RWPE1 (cell line): ENCODE results near the gene CNTN5.

Experiments used
- CTCF ChIA-PET: fragments of 350-600 bp; sonication (Branson Sonifier 250); formaldehyde crosslinking; extraction: SDS; loops from one replicate; lab custom pipeline; 2021; lab: Yijun Ruan, JAX
- POLR2A ChIA-PET: fragments of 400-600 bp; formaldehyde crosslinking; extraction: SDS; loops from one replicate; lab custom pipeline; 2020; ENCODE audit warnings: antibody characterized with exemption; ENCODE audit not compliant: low non-redundant PET; lab: Yijun Ruan, JAX
- DNase-seq: peaks from one replicate; pipeline ENCODE4 v3.0.0; 2012; ENCODE audit warnings: low spot score
- H3K27ac ChIP-seq: fragments of 450-650 bp; 2 replicates; pipeline ENCODE4 v1.5.1; 2017
- CTCF ChIP-seq: fragments of 450-650 bp; conservative IDR thresholded peaks from 2 replicates; pipeline ENCODE4 v1.5.1; 2017; ENCODE audit warnings: low read depth, mild to moderate bottlenecking

The CNTN5 gene

DNA sequence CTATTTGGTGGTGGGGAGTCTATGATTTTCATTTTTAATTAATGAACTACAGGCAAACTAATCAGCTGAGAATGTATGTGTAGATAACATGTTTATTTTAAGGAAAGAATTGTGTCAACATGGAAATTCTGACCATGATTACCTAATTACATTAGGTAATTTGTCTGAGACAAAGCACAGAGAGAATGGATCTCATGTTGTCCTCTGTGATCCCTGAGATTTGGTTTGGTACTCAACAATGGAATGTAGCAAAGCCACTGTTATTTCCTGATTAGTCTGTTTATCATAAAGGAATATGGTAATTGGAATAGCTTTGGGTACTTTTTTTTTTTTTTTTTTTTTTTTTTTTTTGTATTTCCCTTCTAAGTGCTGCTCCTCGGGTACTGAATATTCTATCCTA, 947.6 kb downstream of the CNTN5 start:
- no peak for DNase-seq
- H3K27ac ChIP-seq, result no peak overlapping the region
- ChIA-PET POLR2A (no interaction called here), CTCF (interaction anchor here (0.7 kb wide), 1 partner anchor 312 kb away, joined by 3 read pairs; no protein-coding TSS in a partner anchor)
- no peak for TF ChIP-seq CTCF

- H3K27ac ChIP-seq, result no peak overlapping the region
- DNase-seq, result peak; percentile 1
- ChIA-PET POLR2A (no interaction called here), CTCF (no interaction called here)
- TF ChIP-seq CTCF, result no peak
Measured at GRCh38 chr11:99973993-99974392, 953.2 kb downstream of the CNTN5 start.

- H3K27ac ChIP-seq, result no peak overlapping the region
- no peak for TF ChIP-seq CTCF
- CTCF ChIA-PET, result no interaction called here
- DNase-seq, result no peak
- POLR2A ChIA-PET, result no interaction called here
Measured at GRCh38 chr11:99979042-99979441, 958.3 kb downstream of the CNTN5 start.

GRCh38 chr11:99987821-99988470, 967.2 kb downstream of the CNTN5 start:
- CTCF ChIA-PET, result no interaction called here
- DNase-seq, result no peak
- no peak overlapping the region for H3K27ac ChIP-seq
- no peak for TF ChIP-seq CTCF
- POLR2A ChIA-PET, result no interaction called here

DNA sequence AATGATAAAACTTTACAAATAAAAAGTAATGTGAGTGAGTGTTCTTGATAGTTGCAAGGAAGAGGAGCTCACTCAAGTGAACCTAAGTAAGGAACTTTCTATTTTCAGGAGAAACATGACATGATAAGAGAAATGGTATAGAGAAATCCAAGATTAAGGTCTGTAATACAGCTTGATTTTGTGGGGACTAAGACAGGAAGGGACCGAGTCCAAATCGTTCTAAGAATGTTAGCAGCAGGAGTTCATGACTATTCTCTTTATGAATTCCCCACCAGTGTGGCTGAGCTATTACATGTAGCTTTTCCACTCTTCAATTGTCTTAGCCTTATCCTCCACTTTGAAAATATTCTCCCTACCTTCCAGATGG, 967.7 kb downstream of the CNTN5 start:
- ChIA-PET POLR2A (no interaction called here), CTCF (no interaction called here)
- no peak overlapping the region for H3K27ac ChIP-seq
- TF ChIP-seq CTCF, result no peak
- DNase-seq, result no peak

GRCh38 chr11:100003985-100004384, 983.2 kb downstream of the CNTN5 start:
- ChIA-PET POLR2A (no interaction called here), CTCF (no interaction called here)
- TF ChIP-seq CTCF, result no peak
- no peak for DNase-seq
- no peak overlapping the region for H3K27ac ChIP-seq
